ENCODE results near the gene TOP2A.

The TOP2A gene

DNA sequence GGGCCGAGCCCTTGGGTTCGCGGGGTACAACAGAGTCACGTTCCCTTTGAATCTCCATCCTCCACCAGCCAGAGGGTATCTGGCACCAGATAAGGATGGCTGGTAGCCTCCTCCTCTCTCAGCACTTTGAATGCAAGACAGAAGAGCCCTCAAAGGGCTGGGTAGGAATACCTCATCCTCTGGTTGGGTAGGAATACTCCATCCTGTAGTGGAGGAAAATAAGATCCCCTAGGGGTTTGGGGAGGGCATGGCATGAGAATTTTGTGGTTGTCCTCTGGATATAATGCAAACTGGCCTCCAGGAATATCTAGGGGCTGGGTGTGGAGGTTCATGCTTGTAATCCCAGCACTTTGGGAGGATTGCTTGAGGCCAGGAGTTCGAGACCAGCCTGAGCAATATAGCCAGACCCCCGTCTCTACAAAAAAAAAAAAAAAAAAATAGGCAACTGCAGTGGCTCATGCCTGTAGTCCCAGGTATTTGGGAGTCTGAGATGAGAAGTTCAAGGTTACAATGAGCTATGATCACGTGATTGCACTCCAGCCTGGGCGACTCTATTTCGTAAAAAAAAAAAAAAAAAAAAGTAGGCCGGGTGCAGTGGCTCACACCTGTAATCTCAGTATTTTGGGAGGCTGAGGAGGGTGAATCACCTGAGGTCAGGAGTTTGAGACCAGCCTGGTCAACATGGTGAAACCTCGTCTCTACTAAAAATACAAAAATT is 28.2 kb upstream of the TOP2A start:
- peak overlapping the region; percentile 67; the same call in 1 of the 2 replicates for H3K9ac ChIP-seq (ENCODE audit: low read depth, low read length)
- no peaks in the 10 kb centered on the region for H3K9me3 ChIP-seq (ENCODE audit: control insufficient read depth, insufficient read depth, low read length)
- H3K4me1 ChIP-seq (ENCODE audit: insufficient read depth, low read length), result peaks cover 19% of the 10 kb centered on the region
- H3K36me3 ChIP-seq (ENCODE audit: insufficient read depth, low read length), result no peaks in the 10 kb centered on the region

- peak overlapping the region; percentile 67 for H3K9ac ChIP-seq (ENCODE audit: low read depth, low read length)
- no peaks in the 10 kb centered on the region for H3K36me3 ChIP-seq (ENCODE audit: insufficient read depth, low read length)
- H3K9me3 ChIP-seq (ENCODE audit: control insufficient read depth, insufficient read depth, low read length), result no peaks in the 10 kb centered on the region
- H3K4me1 ChIP-seq (ENCODE audit: insufficient read depth, low read length), result peaks cover 19% of the 10 kb centered on the region
These were observed 26.5 kb upstream of the TOP2A start for GRCh38 chr17:40443988-40444899.

GRCh38 chr17:40443196-40443987 is 25.7 kb upstream of the TOP2A start, which contains the start of gene IGFBP4:
Gene IGFBP4 (plus strand): TSS chr17:40443450. CDS start chr17:40443736, 286 bp downstream.
- H3K9me3 ChIP-seq (ENCODE audit: control insufficient read depth, insufficient read depth, low read length), result no peaks in the 10 kb centered on the region
- H3K4me1 ChIP-seq (ENCODE audit: insufficient read depth, low read length), result peaks cover 19% of the 10 kb centered on the region
- peak within 1 kb of the TSS; percentile 67 for H3K9ac ChIP-seq (ENCODE audit: low read depth, low read length)
- H3K36me3 ChIP-seq (ENCODE audit: insufficient read depth, low read length), result no peaks in the 10 kb centered on the region

GRCh38 chr17:40442392-40443195 is 24.9 kb upstream of the TOP2A start:
- no peaks in the 10 kb centered on the region for H3K36me3 ChIP-seq (ENCODE audit: insufficient read depth, low read length)
- H3K9ac ChIP-seq (ENCODE audit: low read depth, low read length), result peak overlapping the region; percentile 67
- H3K4me1 ChIP-seq (ENCODE audit: insufficient read depth, low read length), result peaks cover 17% of the 10 kb centered on the region
- no peaks in the 10 kb centered on the region for H3K9me3 ChIP-seq (ENCODE audit: control insufficient read depth, insufficient read depth, low read length)

- no peaks in the 10 kb centered on the region for H3K9me3 ChIP-seq (ENCODE audit: control insufficient read depth, insufficient read depth, low read length)
- H3K36me3 ChIP-seq (ENCODE audit: insufficient read depth, low read length), result no peaks in the 10 kb centered on the region
- H3K4me1 ChIP-seq (ENCODE audit: insufficient read depth, low read length), result peaks cover 3% of the 10 kb centered on the region
- no peak overlapping the region for H3K9ac ChIP-seq (ENCODE audit: low read depth, low read length)
These were observed 22.5 kb upstream of the TOP2A start for GRCh38 chr17:40440166-40440565.

DNA sequence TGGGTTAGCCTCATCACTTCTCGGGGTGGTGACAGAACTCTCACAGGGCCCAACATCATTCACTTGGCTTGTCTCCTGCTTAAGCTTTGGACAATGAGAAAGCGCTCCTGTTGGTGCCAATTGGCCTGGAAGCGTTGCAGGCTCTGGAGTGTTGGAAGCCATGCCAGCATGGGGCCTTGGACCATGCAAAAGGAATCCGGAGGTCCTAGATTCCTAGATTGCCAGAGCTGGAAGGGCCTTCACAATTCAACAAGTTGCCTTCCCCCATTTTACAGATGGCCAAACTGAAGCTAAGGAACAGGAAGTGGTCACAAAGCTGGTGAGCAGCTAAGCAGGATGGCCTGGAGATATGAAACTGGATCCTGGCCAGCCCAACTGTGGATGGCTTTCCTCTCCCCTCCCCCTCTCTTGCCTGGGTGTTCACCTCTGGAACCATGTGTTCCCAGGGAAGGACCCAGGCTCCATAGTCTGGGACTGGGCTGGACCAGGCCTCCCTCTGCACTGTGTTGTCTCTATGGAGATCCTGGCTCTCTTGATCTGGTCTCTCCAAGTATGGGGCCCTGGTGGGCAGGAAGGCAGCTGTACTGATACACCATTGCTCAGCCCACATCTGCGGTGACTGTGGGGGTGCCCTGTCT is 19.5 kb upstream of the TOP2A start:
- no peaks in the 10 kb centered on the region for H3K9me3 ChIP-seq (ENCODE audit: control insufficient read depth, insufficient read depth, low read length)
- H3K9ac ChIP-seq (ENCODE audit: low read depth, low read length), result no peak overlapping the region
- H3K4me1 ChIP-seq (ENCODE audit: insufficient read depth, low read length), result peaks cover 6% of the 10 kb centered on the region
- no peaks in the 10 kb centered on the region for H3K36me3 ChIP-seq (ENCODE audit: insufficient read depth, low read length)

- Histone ChIP-seq H3K9me3 (ENCODE audit: control insufficient read depth, insufficient read depth, low read length) (no peaks in the 10 kb centered on the region), H3K36me3 (ENCODE audit: insufficient read depth, low read length) (no peaks in the 10 kb centered on the region), H3K9ac (ENCODE audit: low read depth, low read length) (no peak overlapping the region), H3K4me1 (ENCODE audit: insufficient read depth, low read length) (peaks cover 6% of the 10 kb centered on the region)
These were observed 18.9 kb upstream of the TOP2A start for GRCh38 chr17:40436636-40437035.

DNA sequence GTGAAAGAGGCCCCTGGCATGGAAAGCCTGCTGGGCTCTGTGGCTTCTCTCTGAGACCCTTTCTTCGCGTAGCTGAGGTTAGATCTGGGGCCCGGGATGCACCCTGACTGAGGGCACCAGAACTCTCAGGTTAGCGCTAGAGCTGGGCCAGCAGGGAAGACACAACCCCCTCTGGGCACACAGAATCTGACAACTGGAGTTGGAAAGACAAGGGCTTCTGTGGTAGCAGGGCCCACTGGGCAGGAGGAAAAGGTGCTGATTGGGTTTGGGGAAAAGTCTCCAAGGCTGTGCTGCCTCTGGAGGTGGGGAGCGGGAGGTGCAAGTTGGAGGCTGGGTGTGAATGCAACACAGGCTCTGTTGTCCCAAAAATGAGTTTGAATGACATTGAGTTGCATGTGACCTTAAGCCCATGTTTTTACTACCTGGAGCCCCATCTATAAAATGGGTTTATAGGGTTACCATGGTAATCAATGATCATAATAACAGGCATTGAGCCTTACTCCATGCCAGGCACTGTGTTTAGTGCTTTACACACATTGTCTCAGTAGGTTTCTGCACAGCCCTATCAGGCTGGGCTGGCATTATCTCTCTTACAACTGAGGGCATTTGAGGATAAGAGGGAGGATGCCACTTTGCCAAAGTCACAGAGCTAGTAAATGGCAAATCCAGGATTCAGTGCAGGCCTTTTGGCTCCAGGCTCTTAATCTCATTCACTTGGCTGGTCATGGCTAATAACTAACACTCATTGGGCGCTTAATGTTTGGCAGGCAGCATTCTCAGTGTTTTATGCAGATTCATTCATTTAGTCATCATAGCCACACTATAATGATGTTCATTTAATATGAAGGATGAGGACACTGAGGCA is 16.1 kb upstream of the TOP2A start:
- Histone ChIP-seq H3K9me3 (ENCODE audit: control insufficient read depth, insufficient read depth, low read length) (no peaks in the 10 kb centered on the region), H3K9ac (ENCODE audit: low read depth, low read length) (no peak overlapping the region), H3K4me1 (ENCODE audit: insufficient read depth, low read length) (peaks cover 6% of the 10 kb centered on the region), H3K36me3 (ENCODE audit: insufficient read depth, low read length) (no peaks in the 10 kb centered on the region)

DNA sequence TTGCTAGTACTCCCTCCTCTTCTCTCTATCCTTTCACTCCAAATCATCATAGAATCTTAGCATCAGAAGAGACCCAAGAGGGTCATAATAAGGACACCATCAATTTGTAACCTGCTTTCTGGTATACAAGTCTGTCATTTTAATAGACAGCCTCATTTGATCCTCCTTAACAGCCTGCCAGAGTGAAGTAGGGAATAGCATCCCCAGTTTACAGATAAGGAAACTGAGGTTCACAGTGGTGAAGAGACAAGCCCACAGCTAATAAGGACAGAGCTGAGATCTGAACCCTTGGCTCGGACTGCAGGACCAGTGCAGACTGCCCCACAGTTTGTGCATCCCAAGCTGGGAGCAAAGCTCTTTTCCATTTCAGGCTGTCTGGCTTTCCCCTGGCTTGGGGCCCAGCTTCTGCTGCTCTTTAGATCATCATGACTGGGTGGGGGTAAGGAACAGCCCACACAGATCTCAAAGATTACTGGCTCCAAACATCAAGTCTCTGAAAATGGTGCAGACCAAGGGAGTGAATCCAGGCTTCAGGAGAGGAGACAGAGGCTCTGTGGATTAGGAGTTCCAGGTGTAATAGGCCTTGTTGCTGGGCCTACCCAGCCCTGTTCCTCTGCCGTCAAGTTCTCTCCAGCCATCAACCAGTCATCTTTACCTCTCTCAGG is 15.3 kb upstream of the TOP2A start:
- no peaks in the 10 kb centered on the region for H3K9me3 ChIP-seq (ENCODE audit: control insufficient read depth, insufficient read depth, low read length)
- H3K4me1 ChIP-seq (ENCODE audit: insufficient read depth, low read length), result peaks cover 6% of the 10 kb centered on the region
- no peak overlapping the region for H3K9ac ChIP-seq (ENCODE audit: low read depth, low read length)
- no peaks in the 10 kb centered on the region for H3K36me3 ChIP-seq (ENCODE audit: insufficient read depth, low read length)

GRCh38 chr17:40431231-40431602 is 13.5 kb upstream of the TOP2A start:
- H3K9me3 ChIP-seq (ENCODE audit: control insufficient read depth, insufficient read depth, low read length), result no peaks in the 10 kb centered on the region
- H3K36me3 ChIP-seq (ENCODE audit: insufficient read depth, low read length), result no peaks in the 10 kb centered on the region
- no peak overlapping the region for H3K9ac ChIP-seq (ENCODE audit: low read depth, low read length)

DNA sequence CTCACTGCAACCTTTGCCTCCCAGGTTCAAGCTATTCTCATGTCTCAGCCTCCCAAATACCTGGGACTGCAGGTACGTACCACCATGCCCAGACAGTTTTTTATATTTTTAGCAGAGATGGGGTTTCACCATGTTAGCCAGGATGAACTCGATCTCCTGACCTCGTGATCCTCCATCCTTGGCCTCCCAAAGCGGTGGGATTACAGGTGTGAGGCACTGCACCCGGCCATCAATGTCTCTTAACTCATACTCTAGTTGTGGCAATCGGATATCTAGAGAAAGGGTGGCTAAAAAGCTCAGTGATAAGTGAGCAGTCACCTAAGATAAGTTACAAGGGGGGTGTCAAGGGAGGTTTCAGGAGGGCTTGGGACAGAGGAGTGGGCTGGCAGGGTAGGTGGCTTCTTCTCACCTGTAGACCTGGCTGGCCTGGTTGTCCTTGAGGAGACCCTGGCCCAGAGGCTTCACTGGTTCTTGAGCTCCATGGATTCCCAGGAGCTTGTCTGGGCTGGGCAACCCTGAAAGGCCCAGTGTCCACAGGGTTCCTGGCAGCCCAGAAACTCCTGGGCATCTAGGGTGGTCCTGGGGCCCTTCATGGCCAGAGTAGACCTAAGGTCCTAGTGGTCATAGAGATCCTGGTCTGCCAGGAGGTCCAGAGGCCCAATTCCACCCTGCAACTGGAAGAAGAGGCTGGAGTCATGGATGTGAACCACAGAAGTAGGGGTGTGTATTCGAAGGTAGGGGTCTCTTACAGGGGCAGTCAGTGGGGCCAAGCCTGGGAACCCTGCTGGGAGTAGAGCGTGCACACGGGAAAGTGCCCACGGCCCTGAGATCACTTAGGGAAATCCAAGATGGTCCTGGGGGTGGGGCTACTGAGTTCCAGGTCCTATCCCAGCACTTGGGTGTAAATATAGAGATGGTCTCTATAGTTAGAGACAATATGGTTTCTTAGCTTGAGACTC is 12.9 kb upstream of the TOP2A start:
- no peaks in the 10 kb centered on the region for H3K36me3 ChIP-seq (ENCODE audit: insufficient read depth, low read length)
- H3K4me1 ChIP-seq (ENCODE audit: insufficient read depth, low read length), result peaks cover 12% of the 10 kb centered on the region
- H3K9ac ChIP-seq (ENCODE audit: low read depth, low read length), result no peak overlapping the region
- H3K9me3 ChIP-seq (ENCODE audit: control insufficient read depth, insufficient read depth, low read length), result no peaks in the 10 kb centered on the region

More at GRCh38 chr17:40431231-40431602, 13.5 kb upstream of the TOP2A start:
- H3K4me1 ChIP-seq (ENCODE audit: insufficient read depth, low read length), result peaks cover 6% of the 10 kb centered on the region

Data from ES-I3 (cell line).